Lower lobe of right lung (tissue), 2 donors: Measurements from ENCODE around the gene RASIP1. TPM values are rescaled to one million over a fixed set of nuclear protein-coding genes. Genes with fewer than 3 reads are reported as not detected.
"Not testable (repeated sequence)": the region's sequence is repeated elsewhere in the genome, so short reads cannot be mapped to it uniquely, and the experiment has no call there.

Source experiments
- ATAC-seq, 2 donors: fragments of 200-7000 bp; cut with Tn5 transposase; one replicate each; pipeline ENCODE4 v1.9.1; 2020 to 2022; ENCODE audit warnings: mild to moderate bottlenecking in 2 of 2, moderate library complexity in 2 of 2
- DNase-seq: peaks from one replicate; pipeline ENCODE4 v3.0.0-alpha.2; 2020
- H3K27ac ChIP-seq: fragments of 200-600 bp; one replicate; pipeline ENCODE4 v1.8.0; 2022
- H3K27me3 ChIP-seq: fragments of 200-600 bp; one replicate; pipeline ENCODE4 v1.8.0; 2022; ENCODE audit warnings: low read depth
- H3K36me3 ChIP-seq: fragments of 200-600 bp; one replicate; pipeline ENCODE4 v1.8.0; 2022; ENCODE audit warnings: mild to moderate bottlenecking
- H3K4me1 ChIP-seq: fragments of 200-600 bp; one replicate; pipeline ENCODE4 v1.8.0; 2022
- H3K4me3 ChIP-seq: fragments of 200-600 bp; one replicate; pipeline ENCODE4 v1.8.0; 2022; ENCODE audit warnings: mild to moderate bottlenecking
- H3K9me3 ChIP-seq: fragments of 200-600 bp; one replicate; pipeline ENCODE4 v1.8.0; 2022
- CTCF ChIP-seq: fragments of 200-600 bp; IDR thresholded peaks from one replicate; pipeline ENCODE4 v1.8.0; 2022; ENCODE audit warnings: antibody characterized with exemption, mild to moderate bottlenecking
- intact Hi-C: fragments of 100-400 bp; cut with DNase I; formaldehyde crosslinking; loops from one replicate; pipeline ENCODE4 v1.11.0; 2022
- total RNA-seq: library from RNA; stranded (reverse); fragmentation: NEBNext Ultra II Directional; extraction: Animal tissue kit (Norgen Biotek cat#: 25700); gene quantifications from one replicate; pipeline ENCODE4 v1.2.1, GENCODE V29; 2021
- donor health status: DM: no; HTN: yes; CAD: no; lungs with severe emphysema.

RASIP1 gene
- total RNA-seq, 1 donor from 2014 or later, result 33.4 TPM

GRCh38 chr19:48768994-48769713 lies 28.7 kb upstream of the RASIP1 start:
- ATAC-seq (peak in 1 of 2 donors; percentile 51), DNase-seq (no peak)
- TF ChIP-seq CTCF, result no peak
- Histone ChIP-seq H3K27ac (peak overlapping the region; percentile 6), H3K9me3 (no peaks in the 10 kb centered on the region), H3K4me1 (peaks cover 12% of the 10 kb centered on the region), H3K36me3 (no peaks in the 10 kb centered on the region), H3K4me3 (peak overlapping the region; percentile 2), H3K27me3 (no peaks in the 10 kb centered on the region)
- intact Hi-C loops, result no loop called here

- H3K4me3 ChIP-seq, H3K9me3 ChIP-seq, intact Hi-C loops, H3K27ac ChIP-seq, H3K27me3 ChIP-seq, H3K36me3 ChIP-seq, ATAC-seq, DNase-seq: not testable (repeated sequence)
- H3K4me1 ChIP-seq, result peaks cover 12% of the 10 kb centered on the region
Measured at GRCh38 chr19:48768171-48768753, 27.9 kb upstream of the RASIP1 start.

GRCh38 chr19:48765816-48766215 lies 25.4 kb upstream of the RASIP1 start:
- H3K36me3 ChIP-seq, intact Hi-C loops, H3K27me3 ChIP-seq, ATAC-seq, H3K4me3 ChIP-seq, H3K9me3 ChIP-seq, DNase-seq, H3K27ac ChIP-seq: not testable (repeated sequence)
- H3K4me1 ChIP-seq, result peaks cover 12% of the 10 kb centered on the region

- H3K36me3 ChIP-seq, result no peaks in the 10 kb centered on the region
- no peak overlapping the region for H3K4me3 ChIP-seq
- no peaks in the 10 kb centered on the region for H3K4me1 ChIP-seq
- no peaks in the 10 kb centered on the region for H3K9me3 ChIP-seq
- intact Hi-C loops, result no loop called here
- TF ChIP-seq CTCF, result no peak
- H3K27me3 ChIP-seq, result no peaks in the 10 kb centered on the region
- ATAC-seq, result no peak
- no peak for DNase-seq
- peak overlapping the region; percentile 58 for H3K27ac ChIP-seq
Measured at GRCh38 chr19:48760504-48761205, 20.2 kb upstream of the RASIP1 start.

- Histone ChIP-seq H3K36me3 (no peaks in the 10 kb centered on the region), H3K9me3 (no peaks in the 10 kb centered on the region), H3K27me3 (peaks cover 7% of the 10 kb centered on the region), H3K27ac (no peak overlapping the region), H3K4me3 (no peak overlapping the region), H3K4me1 (peaks cover 6% of the 10 kb centered on the region)
- no peak for ATAC-seq
- intact Hi-C loops, result no loop called here
- TF ChIP-seq CTCF, result no peak
- no peak for DNase-seq
Measured at GRCh38 chr19:48757741-48758144, 17.3 kb upstream of the RASIP1 start.

GRCh38 chr19:48757089-48757675 lies 16.8 kb upstream of the RASIP1 start:
- DNase-seq (no peak), ATAC-seq (no peak)
- intact Hi-C loops, result no loop called here
- Histone ChIP-seq H3K4me3 (no peak overlapping the region), H3K27me3 (peaks cover 13% of the 10 kb centered on the region), H3K4me1 (peaks cover 12% of the 10 kb centered on the region), H3K36me3 (no peaks in the 10 kb centered on the region), H3K9me3 (no peaks in the 10 kb centered on the region), H3K27ac (no peak overlapping the region)
- no peak for TF ChIP-seq CTCF
